HG03025 (cell line): ENCODE data around the gene FAM120A.

Source experiments
- ATAC-seq: cut with Tn5 transposase; IDR thresholded peaks from one replicate; pipeline ENCODE4 v1.9.1; 2021; ENCODE audit warnings: mild to moderate bottlenecking, moderate library complexity; ENCODE audit not compliant: unreplicated experiment, low FRiP score

Gene FAM120A

DNA sequence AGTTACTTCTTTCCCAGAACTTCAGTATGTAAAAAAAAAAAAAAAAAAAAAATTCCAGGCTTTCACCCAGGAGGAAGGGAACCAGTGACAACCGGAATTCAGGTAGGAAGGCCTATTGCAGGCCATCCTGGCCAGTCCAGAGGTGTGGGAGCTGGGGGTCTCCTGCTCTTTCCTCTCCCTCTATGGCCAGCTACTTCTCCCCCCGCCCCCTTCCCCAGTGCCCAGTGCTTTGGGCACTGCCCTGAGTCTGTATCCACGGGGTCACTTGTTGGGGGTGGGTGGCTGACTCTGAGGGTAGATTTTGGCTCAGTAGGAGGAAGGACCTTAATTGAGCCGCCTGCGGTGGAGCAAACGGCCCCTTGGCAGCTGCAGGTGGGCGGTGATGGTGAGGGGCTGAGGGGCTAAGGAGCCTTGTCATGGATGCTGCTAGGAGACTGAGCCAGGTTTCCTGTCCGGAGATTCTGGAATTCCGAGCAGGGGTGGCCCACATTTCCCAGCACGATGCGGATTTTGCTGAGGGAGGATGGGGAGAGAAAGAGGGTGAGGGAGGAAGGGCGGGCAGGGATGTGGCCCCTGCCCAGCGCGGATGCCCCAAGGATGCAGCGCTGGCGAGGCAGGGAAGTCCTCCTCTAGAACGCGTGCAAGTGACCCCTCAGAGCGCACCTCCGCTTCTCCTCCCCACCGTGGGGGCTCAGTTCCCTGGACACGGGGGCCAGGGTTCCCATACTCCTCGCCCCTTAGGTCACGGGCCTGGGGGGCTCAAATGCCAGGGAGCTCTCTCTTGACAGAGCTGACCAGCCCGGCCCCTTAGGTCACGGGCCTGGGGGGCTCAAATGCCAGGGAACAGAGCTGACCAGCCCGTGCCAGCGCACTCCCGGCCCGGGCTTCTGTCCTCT, 123.7 kb downstream of the FAM120A start:
- no peak for ATAC-seq

DNA sequence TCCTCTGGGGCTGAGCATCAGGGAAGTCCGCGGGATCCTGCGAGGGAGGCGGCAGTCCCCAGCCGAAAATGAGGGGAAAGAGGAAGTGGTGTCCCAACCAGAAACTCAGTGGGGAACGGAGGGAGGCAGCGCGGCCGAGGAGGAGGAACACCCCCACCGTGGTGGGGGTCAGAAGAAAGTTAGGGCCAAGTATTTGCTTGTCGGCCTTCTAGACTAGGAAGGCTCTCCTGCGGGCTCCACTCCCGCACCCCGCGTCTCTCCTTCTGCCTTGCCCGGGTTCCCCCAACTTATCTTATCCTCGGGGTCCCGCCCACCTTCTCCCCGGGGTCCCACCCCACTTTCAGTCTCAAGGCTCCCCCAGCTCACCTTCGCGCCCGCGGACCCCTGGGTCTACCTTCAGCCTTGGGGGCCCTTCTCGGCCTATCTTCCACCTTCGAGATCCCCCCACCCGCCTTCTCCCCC, 124.3 kb downstream of the FAM120A start:
- no peak for ATAC-seq

DNA sequence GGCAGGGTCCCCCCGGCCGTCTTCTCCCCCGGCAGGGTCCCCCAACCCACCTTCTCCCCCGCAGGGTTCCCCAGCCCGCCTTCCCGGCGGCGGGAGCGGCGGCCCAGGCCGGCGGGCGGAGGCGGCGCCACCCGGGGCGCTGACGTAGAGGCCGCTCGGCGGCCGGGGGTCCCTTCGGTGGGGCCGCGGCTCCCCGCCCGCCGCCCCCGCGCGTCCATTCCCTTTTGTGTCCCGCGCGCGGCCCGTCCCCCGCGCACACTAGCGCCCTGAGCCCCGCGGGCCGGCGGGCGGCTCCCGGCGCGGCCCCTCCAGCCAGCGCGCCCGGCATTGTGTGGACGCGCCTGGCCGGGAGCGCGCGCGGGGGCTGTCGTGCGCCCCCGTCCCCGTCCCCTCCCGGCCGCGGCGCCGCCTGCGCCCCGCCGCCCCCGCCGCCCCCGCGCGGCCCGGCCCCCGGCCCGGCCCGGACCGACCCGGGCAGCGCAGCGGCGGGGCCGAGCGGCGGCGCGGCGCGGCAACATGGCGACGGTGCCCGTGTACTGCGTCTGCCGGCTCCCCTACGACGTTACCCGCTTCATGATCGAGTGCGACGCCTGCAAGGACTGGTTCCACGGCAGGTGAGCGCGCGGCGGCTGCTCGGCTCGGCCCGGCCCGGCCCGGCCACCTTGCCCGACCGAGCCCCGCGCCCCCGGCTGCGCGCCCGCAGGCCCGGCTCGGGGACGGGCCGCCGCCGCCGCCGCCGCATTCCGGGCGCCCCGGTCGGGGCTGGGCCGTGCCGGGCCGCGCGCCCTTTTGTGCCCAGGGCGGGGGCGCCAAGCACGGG, 125.0 kb downstream of the FAM120A start, which contains the start of gene PHF2:
PHF2 (plus strand) TSS at position 327 of the 820 bp plus-strand sequence; CDS start at position 517, 190 bp downstream.
- ATAC-seq, result no peak

DNA sequence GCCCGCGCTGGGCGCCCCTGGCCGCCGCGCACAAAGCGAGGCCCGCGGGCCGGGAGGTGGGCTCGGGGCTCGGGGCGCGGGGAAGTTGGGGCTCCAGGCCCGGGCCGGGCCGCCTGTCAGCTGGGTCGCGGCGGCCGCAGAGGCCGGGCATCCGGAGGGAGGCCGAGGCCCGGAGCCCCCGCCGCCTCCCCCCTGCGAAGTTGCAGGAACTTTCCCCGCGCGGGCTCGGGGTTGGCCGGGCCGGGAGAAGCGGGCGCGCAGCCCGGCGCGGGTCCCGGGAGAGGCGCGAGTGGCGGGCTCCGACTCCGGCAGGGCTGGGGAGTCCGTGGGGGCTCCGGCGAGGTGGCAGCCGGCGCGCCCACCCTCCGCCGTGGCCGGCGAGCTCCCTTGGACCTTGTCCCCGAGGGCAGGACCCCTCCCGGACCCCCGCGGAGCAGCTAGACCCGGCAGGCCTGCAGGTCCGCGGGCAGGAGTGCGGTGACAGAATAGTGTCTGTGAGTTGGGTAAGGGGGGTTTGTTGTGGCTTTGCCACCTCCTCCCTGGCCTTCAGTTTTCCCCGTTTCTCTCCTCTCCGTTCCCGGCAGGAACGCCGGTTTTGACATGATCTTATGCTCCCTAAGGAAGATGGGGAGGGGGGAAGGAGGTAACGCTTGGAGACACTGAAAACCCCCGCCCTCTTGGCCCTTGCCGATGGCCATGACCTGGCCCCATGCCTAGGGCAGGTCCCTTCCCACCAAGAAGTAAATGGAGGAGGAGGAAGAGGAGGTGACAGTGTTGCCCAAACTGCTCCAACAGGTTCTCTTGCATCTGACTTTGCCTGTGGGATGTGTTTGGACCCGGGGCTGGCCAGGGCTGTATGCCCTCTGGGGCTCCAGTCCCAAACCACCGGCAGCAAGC, 125.8 kb downstream of the FAM120A start:
- ATAC-seq, result no peak

- no peak for ATAC-seq
Measured at GRCh38 chr9:93577975-93578682, 126.6 kb downstream of the FAM120A start.

DNA sequence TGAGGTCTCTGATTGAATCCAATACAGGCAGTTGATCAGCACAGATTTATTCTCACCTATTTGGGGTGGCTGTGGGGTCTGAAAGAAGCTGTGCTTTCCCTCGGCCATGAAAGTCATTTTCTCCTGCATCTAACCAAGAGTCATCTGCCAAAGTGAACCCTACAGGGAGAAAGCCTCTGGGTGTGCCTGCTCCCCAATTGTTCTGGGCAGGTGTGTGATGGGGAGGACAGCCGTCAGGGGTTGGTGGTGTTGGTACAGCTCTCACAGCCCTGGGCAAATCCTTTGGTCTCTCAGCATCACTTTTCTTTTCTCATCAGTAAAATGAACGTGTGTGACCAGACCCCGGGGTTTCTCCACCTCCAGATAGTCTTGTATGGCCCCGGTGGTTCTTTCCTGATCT, 127.4 kb downstream of the FAM120A start:
- no peak for ATAC-seq

- no peak for ATAC-seq
Measured at GRCh38 chr9:93579711-93580516, 128.4 kb downstream of the FAM120A start.

DNA sequence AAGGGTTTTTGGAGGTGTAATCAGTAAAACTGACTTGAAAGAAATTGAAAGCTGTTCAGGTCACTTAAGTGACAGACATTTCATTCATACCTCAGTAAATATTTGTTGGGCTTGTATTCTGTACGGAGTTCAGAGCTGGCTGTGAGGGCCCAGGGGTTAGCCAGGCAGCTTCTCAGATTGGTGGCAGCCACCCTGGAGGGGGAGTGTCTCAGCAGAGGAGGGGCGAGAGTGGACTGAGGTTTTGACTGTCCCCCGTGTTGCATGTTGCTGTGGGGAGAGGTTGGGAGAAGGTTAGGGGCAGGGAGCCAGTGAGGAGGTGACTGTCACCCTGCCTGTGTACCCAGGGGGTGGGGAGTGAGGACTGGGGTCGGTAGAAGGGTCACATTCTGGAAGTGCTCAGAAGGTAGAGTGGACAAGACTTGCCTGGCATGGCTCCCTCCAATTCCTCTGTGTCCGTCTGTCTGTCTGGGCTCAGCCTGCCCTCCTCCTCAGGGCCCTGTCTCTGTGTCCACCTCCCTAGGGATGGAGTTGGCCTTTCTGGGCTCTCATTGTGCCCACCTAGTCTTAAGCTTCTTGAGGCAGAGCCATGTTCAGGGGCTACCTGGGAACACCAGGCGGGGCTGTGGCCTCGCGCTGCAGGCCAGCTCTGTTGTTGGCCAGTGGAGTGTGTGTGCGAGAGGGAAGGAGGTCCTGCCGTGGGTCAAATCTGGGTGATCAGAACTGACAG, 129.3 kb downstream of the FAM120A start:
- ATAC-seq, result no peak

DNA sequence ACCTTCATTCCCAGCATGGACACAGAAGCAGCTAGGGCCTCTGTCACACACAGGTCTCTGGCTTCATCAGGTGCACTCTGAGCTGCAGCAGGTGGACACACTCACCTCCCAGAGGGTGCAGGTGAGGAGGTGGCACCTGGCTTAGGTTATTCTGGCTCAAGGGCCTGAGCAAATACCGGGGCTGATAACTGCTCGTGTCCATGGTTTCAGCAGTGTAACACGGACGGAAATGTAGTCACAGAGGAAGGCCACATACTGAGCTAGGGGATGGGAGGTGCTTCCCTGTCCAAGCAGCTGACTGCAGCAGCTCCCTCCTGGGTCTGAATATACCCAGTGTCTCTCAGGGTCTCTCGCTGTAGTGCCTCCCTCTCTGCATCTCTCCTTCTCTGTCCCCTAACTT, 130.6 kb downstream of the FAM120A start:
- ATAC-seq, result no peak

DNA sequence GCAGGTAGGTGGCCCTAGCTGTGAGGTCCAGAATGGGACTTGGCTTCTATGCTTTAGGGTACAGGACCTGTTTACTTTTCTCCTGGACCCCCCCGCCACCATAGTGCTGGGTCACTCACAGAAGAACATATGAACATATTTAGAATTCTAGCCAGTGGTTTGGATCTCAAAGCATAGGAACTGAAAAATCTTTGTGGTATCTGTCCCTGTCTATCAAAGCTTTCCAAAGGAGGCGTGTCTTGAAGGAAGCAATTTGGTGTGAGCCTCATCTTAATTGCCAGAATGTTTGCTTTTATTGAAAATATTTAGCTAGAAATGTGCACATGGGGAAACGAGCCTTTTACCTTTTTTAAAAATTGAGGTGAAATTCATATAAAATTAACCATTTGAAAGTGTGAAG, 131.1 kb downstream of the FAM120A start:
- no peak for ATAC-seq

- ATAC-seq, result no peak
Measured at GRCh38 chr9:93585259-93585658, 133.8 kb downstream of the FAM120A start.

- no peak for ATAC-seq
Measured at GRCh38 chr9:93585695-93586094, 134.2 kb downstream of the FAM120A start.

DNA sequence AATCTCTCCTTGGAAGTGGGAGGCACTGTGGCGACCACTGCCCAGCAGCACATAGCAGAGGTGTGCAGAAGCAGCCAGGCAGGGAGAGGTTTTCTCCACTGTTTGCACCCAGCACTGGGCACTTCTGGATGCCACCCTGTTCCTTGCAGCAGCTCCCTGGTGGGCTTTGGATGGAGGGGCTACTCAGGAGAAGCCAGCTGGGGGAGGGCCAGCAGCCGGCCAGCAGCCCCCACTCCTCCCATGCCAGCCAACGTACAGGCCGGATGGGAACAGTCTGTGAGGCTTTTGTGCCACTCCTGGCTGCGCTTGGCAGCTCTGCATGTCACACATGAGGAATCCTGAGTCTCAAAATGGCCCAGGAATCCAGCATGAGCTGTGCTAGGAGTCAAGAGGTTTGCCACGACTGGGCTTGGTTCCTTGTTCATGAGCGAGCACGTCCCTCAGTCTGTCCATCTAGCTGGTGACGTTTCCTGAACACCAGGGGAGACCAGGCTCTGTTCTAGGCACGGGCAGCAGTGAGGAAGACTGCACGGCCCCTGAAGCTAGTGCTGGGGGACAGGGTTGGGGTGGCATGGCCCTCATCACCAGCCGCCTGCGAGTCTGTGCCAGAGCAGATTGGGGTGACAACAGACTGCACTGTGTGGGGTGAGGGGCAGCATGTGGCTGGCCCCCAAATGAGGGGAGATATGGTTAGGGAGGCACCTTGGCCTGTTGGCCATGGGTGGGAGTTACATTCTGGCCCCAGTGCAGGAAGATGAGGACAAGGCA, 135.0 kb downstream of the FAM120A start:
- no peak for ATAC-seq

DNA sequence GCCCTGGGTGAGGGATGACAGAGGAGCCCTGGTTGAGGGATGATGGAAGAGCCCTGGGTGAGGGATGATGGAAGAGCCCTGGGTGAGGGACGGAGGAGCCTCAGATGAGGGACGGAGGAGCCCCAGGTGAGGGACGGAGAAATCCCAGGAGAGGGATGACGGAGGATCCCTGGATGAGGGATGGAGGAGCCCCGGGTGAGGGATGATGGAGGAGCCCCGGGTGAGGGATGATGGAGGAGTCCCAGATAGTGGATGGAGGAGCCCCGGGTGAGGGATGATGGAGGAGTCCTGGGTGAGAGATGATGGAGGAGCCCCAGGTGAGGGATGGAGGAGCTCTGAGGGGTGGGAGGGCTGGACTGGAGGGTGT, 135.8 kb downstream of the FAM120A start:
- ATAC-seq, result no peak

DNA sequence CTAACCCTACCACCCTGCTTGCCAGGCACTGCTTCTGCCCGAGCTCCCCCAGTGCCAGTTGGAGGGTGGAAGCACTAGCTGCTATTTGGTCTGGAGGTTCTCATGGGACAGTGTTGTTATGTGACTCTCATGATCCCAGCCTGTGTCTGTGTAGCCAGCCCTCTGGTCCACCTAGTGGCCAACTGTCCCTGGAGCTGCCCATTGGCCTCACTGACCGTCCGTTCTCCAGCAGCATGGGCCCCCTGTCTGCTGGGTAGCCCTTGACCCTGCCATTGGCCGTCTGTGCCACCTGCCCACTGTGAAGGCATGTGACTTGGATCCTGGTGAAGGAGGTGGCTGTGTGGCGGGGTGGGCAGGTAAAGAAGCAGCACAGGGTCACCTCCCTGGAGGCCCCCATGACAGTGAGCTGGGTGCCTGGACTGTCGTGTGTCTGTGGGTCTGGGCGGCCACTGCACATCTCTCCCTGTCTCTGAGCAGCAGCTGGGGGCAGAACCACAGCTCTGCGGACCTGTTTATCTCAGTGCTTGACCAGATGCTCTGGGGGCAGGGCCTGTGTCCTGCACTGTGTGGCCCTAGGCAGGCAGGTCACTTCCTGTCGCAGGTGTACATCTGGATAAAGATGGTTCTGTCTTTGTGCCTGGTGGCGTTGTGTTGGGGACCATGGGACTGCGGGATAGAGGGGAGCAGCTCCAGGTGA, 136.3 kb downstream of the FAM120A start:
- no peak for ATAC-seq

GRCh38 chr9:93588641-93589609, 137.4 kb downstream of the FAM120A start:
- no peak for ATAC-seq
